ENCODE data around the gene PSMC3. TPM values are rescaled to one million over a fixed set of nuclear protein-coding genes. Genes with fewer than 3 reads are reported as not detected.
"Not testable (repeated sequence)": the region's sequence is repeated elsewhere in the genome, so short reads cannot be mapped to it uniquely, and the experiment has no call there.

PSMC3 gene
- total RNA-seq, 3 donors from 2014 or later (not counting 1 experiment from before 2014, with no cell fraction given) = 74.0 to 85.9 (median 77.7) TPM

GRCh38 chr11:47454258-47454671, 28.0 kb upstream of the PSMC3 start:
- not testable (repeated sequence) for H3K36me3 ChIP-seq (ENCODE audit: control insufficient read depth, insufficient read depth, low read length); H3K9me3 Mint-ChIP-seq; H3K27me3 ChIP-seq (ENCODE audit: control insufficient read depth, insufficient read depth, low read length); H3K4me1 Mint-ChIP-seq; H3K36me3 Mint-ChIP-seq; H3K27ac Mint-ChIP-seq; H3K4me3 Mint-ChIP-seq; H3K4me3 ChIP-seq (ENCODE audit: low read length); H3K27me3 Mint-ChIP-seq (ENCODE audit: low read depth in 2 of 2); H3K9me3 ChIP-seq (ENCODE audit: control insufficient read depth, insufficient read depth, low read length); H3K27ac ChIP-seq (ENCODE audit: low read length); H3K4me1 ChIP-seq (ENCODE audit: control insufficient read depth, insufficient read depth, low read length)
- 55% methylated on average over 4 of the region's 8 CpGs for WGBS (ENCODE audit: insufficient coverage)
- DNase-seq = peak; percentile 33 to 86
- peak; percentile 92 to 99 (median 98) for ATAC-seq
- peak; percentile 69 for TF ChIP-seq CTCF (IDR thresholded peaks at IDR 0.05)
- intact Hi-C loops (cut with micrococcal nuclease) = loop anchor here (1.0 kb wide), 2 partner anchors 80 to 565 kb away; no protein-coding TSS in a partner anchor

GRCh38 chr11:47453365-47453764, 27.1 kb upstream of the PSMC3 start:
- no peak for DNase-seq
- Mint-ChIP-seq H3K27ac (no peak overlapping the region), H3K4me1 (peaks cover 5% of the 10 kb centered on the region in 2 donors), H3K4me3 (no peak overlapping the region), H3K27me3 (ENCODE audit: low read depth in 2 of 2) (no peaks in the 10 kb centered on the region), H3K36me3 (no peaks in the 10 kb centered on the region), H3K9me3 (no peaks in the 10 kb centered on the region)
- ATAC-seq = no peak
- H3K4me1 ChIP-seq (ENCODE audit: control insufficient read depth, insufficient read depth, low read length) = peaks cover 4% of the 10 kb centered on the region
- TF ChIP-seq CTCF (IDR thresholded peaks at IDR 0.05) = no peak
- intact Hi-C loops (cut with micrococcal nuclease) = no loop called here
- 89% methylated on average over 8 of the region's 8 CpGs for WGBS (ENCODE audit: insufficient coverage)
- H3K9me3 ChIP-seq (ENCODE audit: control insufficient read depth, insufficient read depth, low read length) = no peaks in the 10 kb centered on the region
- no peaks in the 10 kb centered on the region for H3K36me3 ChIP-seq (ENCODE audit: control insufficient read depth, insufficient read depth, low read length)
- H3K4me3 ChIP-seq (ENCODE audit: low read length) = no peak overlapping the region
- no peaks in the 10 kb centered on the region for H3K27me3 ChIP-seq (ENCODE audit: control insufficient read depth, insufficient read depth, low read length)
- no peak overlapping the region for H3K27ac ChIP-seq (ENCODE audit: low read length)

- intact Hi-C loops (cut with micrococcal nuclease) = no loop called here
- DNase-seq (no peak), ATAC-seq (no peak)
- H3K27ac Mint-ChIP-seq = no peak overlapping the region
- no peak for TF ChIP-seq CTCF (IDR thresholded peaks at IDR 0.05)
- no peaks in the 10 kb centered on the region for H3K9me3 Mint-ChIP-seq
- no peaks in the 10 kb centered on the region for H3K27me3 Mint-ChIP-seq (ENCODE audit: low read depth in 2 of 2)
- 94% methylated on average over 4 of the region's 4 CpGs for WGBS (ENCODE audit: insufficient coverage)
- no peaks in the 10 kb centered on the region for H3K27me3 ChIP-seq (ENCODE audit: control insufficient read depth, insufficient read depth, low read length)
- no peaks in the 10 kb centered on the region for H3K9me3 ChIP-seq (ENCODE audit: control insufficient read depth, insufficient read depth, low read length)
- no peak overlapping the region for H3K4me3 Mint-ChIP-seq
- H3K27ac ChIP-seq (ENCODE audit: low read length) = no peak overlapping the region
- H3K36me3 Mint-ChIP-seq = no peaks in the 10 kb centered on the region
- peaks cover 5 to 9% of the 10 kb centered on the region in 2 donors for H3K4me1 Mint-ChIP-seq
- no peak overlapping the region for H3K4me3 ChIP-seq (ENCODE audit: low read length)
- H3K36me3 ChIP-seq (ENCODE audit: control insufficient read depth, insufficient read depth, low read length) = no peaks in the 10 kb centered on the region
- H3K4me1 ChIP-seq (ENCODE audit: control insufficient read depth, insufficient read depth, low read length) = peaks cover 4% of the 10 kb centered on the region
These were observed 25.8 kb upstream of the PSMC3 start for GRCh38 chr11:47451990-47452389.

GRCh38 chr11:47451436-47451835, 25.2 kb upstream of the PSMC3 start:
- H3K9me3 Mint-ChIP-seq = no peaks in the 10 kb centered on the region
- no peaks in the 10 kb centered on the region for H3K27me3 ChIP-seq (ENCODE audit: control insufficient read depth, insufficient read depth, low read length)
- no peak overlapping the region for H3K4me3 Mint-ChIP-seq
- H3K27me3 Mint-ChIP-seq (ENCODE audit: low read depth in 2 of 2) = no peaks in the 10 kb centered on the region
- no peak for TF ChIP-seq CTCF (IDR thresholded peaks at IDR 0.05)
- ATAC-seq (no peak), DNase-seq (no peak)
- peaks cover 5 to 10% of the 10 kb centered on the region in 2 donors for H3K4me1 Mint-ChIP-seq
- H3K36me3 ChIP-seq (ENCODE audit: control insufficient read depth, insufficient read depth, low read length) = no peaks in the 10 kb centered on the region
- intact Hi-C loops (cut with micrococcal nuclease) = no loop called here
- no peak overlapping the region for H3K27ac ChIP-seq (ENCODE audit: low read length)
- H3K4me3 ChIP-seq (ENCODE audit: low read length) = no peak overlapping the region
- H3K36me3 Mint-ChIP-seq = no peaks in the 10 kb centered on the region
- no peaks in the 10 kb centered on the region for H3K9me3 ChIP-seq (ENCODE audit: control insufficient read depth, insufficient read depth, low read length)
- no peak overlapping the region for H3K27ac Mint-ChIP-seq
- H3K4me1 ChIP-seq (ENCODE audit: control insufficient read depth, insufficient read depth, low read length) = peaks cover 4% of the 10 kb centered on the region
- WGBS (ENCODE audit: insufficient coverage) = 100% methylated on average over 2 of the region's 4 CpGs

All from natural killer cell (primary cell).